Raji (cell line): ENCODE measurements around the gene CGREF1.

ENCODE experiments used
- POLR2A ChIP-seq: IDR thresholded peaks from 2 replicates; pipeline ENCODE4 v1.6.1; 2011; ENCODE audit warnings: low read depth, low read length, control low read depth; ENCODE audit not compliant: insufficient read depth

The CGREF1 gene

GRCh38 chr2:27099334-27099955, 19.5 kb downstream of the CGREF1 start:
- no peak for TF ChIP-seq POLR2A

- no peak for TF ChIP-seq POLR2A
Observed at GRCh38 chr2:27097341-27097740, 21.6 kb downstream of the CGREF1 start.

- no peak for TF ChIP-seq POLR2A
Observed at GRCh38 chr2:27096748-27097297, 22.1 kb downstream of the CGREF1 start.

GRCh38 chr2:27095745-27096651, 22.9 kb downstream of the CGREF1 start:
- TF ChIP-seq POLR2A, result peak; percentile 56

GRCh38 chr2:27095427-27095744, 23.5 kb downstream of the CGREF1 start:
- no peak for TF ChIP-seq POLR2A

GRCh38 chr2:27094353-27094984, 24.5 kb downstream of the CGREF1 start:
- no peak for TF ChIP-seq POLR2A

GRCh38 chr2:27093430-27094352, 25.2 kb downstream of the CGREF1 start:
- no peak for TF ChIP-seq POLR2A

- TF ChIP-seq POLR2A, result no peak
Observed at GRCh38 chr2:27092696-27093429, 26.1 kb downstream of the CGREF1 start.

- no peak for TF ChIP-seq POLR2A
Observed at GRCh38 chr2:27091746-27092695, 26.9 kb downstream of the CGREF1 start.

- no peak for TF ChIP-seq POLR2A
Observed at GRCh38 chr2:27089111-27089954, 29.6 kb downstream of the CGREF1 start.

GRCh38 chr2:27088634-27089033, 30.3 kb downstream of the CGREF1 start:
- TF ChIP-seq POLR2A, result no peak

GRCh38 chr2:27087823-27088410, 31.0 kb downstream of the CGREF1 start:
- no peak for TF ChIP-seq POLR2A
